HG03039 (cell line): ENCODE measurements around the gene PRMT7.

Source experiments
- ATAC-seq: cut with Tn5 transposase; IDR thresholded peaks from one replicate; pipeline ENCODE4 v1.9.1; 2021; ENCODE audit warnings: mild to moderate bottlenecking, moderate library complexity; ENCODE audit not compliant: unreplicated experiment

The PRMT7 gene

GRCh38 chr16:68300734-68301459 is 9.9 kb upstream of the PRMT7 start:
- no peak for ATAC-seq

DNA sequence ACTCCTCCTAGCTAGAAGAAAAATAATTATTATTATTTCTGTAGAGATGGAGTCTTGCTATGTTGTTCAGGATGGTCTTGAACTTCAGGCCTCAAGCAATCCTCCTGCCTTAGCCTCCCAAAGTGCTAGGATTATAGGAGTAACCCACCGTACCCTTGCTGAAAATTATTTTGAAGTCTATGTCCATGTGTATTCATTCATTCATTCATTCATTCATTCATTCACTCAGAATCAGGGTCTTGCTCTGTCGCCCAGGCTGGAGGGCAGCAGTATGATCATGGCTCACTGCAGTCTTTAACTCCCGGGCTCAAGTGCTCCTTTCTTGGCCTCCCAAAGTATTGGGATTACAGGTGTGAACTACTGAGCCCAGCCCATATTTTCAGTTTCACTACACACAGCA is 4.2 kb upstream of the PRMT7 start:
- ATAC-seq: no peak

GRCh38 chr16:68309799-68310198 is 1.0 kb upstream of the PRMT7 start:
- ATAC-seq: no peak

GRCh38 chr16:68310437-68310773 is 414 bp upstream of the PRMT7 start:
- peak; percentile 29 for ATAC-seq

DNA sequence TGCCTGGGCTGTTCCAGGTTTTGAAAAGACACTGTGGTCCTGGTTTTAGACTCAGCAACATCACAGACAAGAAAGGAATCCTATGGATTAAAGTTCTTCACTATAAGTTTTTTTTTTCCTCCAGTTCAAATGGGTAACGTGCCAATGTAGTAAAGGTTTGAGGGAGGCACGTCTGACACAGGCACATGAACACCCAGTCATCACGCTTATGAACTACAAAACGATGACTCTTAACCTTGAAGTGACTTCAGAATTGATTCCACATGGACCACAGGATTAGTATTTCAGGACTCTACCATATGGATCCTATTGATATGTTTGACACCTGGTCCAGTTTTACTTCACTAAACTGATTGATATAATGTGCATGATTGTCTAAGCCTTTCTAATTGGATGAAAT is 2.3 kb downstream of the PRMT7 start:
- ATAC-seq: no peak

- no peak for ATAC-seq
These were observed 8.5 kb downstream of the PRMT7 start for GRCh38 chr16:68319185-68319908.

DNA sequence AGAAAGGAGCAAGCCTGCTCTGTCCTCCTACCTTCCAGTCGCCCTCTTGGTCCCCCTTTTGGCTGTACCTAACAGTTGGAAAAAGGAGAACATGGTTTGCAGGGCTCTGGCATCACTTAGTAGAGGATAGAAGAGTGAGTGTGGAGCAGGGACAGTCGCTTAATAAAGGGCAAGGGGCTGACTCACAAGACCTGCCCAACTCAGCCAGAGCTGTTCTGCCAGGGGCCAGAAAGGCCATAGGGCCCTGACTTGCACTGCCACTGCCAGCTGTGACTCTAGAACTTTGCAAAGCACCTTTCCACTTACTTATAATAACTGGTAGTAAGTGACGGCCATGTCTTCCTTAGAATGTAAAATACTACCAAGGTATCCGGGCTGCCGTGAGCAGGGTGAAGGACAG is 13.5 kb downstream of the PRMT7 start:
- no peak for ATAC-seq

DNA sequence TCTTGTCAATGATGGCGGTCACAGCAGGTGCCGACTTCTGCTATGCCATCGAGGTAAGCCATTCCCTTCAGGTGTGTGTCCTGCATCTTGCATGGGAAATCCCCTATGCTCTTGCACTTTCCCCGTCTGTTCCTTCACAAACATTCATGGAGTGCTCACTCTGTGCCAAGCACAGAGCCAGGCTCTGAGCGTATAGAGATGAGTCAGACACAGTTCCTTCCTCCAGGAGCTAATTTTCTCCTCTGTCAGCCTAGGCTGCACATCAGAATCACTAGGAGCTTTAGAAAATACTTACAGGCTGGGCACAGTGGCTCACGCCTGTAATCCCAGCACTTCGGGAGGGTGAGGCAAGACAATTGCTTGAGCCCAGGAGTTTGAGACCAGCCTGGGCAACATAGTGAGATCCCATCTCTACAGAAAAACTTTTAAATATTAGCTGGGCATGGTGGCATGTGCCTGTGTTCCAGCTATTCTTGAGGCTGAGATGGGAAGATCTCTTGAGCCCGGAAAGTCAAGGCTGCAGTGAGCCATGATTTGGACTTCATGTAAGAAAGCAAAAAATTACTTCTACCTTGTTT is 14.1 kb downstream of the PRMT7 start:
- no peak for ATAC-seq

DNA sequence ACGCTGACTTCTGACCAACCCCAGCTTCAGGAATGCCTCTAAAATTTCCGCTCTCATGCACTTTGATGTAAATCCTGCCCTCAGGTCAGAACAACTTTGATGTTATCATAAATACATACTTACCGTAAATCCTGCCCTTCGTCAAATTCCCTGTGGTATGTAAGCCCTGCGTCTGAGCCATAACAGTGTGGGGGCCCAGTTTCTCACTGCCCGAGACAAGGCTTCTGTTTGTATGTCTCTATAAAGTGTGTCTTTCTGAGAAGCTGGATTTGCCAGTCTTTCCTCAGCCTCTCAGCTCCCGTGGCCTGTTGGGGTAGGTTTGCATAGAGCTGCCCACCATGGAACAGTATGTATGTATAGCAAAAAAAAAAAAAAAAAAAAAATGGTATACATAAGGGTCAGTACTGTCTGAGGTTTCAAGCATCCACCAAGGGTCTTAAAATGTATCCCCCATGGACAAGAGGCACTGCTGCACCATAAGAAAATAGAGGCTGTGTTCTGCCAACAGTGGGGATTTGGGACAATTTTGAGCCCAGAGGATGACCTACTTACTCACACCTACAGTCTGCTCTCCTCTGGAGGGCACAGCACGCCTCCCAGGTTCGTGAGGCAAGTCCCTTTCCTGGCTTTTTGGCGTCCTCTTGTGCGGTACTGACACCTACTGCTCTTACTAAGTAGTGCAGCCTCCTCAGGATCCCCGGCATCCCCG is 17.5 kb downstream of the PRMT7 start:
- ATAC-seq: no peak

DNA sequence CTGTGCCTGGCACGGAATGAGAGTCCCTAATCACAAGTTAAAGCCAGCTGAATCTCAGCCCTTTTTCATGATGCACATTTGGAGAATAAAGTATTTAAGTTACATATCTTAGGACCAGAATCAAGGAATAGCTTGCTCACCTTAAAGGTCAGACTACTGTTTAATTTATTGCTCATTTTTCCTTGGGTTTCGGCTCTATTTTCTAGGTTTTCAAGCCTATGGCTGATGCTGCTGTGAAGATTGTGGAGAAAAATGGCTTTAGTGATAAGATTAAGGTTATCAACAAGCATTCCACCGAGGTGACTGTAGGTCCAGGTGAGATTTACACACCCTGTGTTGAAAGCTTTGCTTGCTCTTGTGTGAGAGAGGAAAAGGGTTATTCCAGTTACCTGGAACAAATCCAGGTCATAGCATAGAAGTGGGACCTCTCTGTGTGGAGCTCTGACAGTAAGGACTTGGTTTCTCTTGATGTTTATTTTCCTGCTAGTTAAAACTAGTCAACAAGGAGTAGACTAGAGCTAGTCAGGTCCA is 18.1 kb downstream of the PRMT7 start:
- no peak for ATAC-seq

DNA sequence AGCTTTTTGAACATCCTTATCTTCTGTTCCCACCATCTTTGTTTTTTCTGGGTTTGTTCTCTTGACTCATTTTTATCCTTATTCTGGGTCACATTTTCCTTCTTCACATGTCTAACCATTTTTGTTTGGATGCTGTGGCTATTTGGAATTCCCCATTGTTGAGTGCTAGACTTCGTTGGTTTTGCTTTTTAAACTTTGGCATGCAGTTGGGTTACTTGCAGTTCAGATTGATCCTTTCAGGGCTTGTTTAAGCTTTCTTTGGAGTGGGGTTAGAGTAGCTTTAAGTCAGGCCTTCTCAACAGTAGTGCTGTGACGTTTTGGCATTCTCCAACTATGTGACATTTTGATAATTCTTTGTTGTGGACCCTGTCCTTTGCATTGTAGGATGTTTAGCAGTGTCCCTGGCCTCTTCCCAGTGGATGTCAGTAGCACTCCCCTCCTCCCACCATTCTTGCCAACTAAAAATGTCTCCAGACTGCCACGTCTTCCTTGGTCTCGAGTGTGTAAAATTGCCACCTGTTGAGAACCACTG is 21.1 kb downstream of the PRMT7 start:
- ATAC-seq: no peak

DNA sequence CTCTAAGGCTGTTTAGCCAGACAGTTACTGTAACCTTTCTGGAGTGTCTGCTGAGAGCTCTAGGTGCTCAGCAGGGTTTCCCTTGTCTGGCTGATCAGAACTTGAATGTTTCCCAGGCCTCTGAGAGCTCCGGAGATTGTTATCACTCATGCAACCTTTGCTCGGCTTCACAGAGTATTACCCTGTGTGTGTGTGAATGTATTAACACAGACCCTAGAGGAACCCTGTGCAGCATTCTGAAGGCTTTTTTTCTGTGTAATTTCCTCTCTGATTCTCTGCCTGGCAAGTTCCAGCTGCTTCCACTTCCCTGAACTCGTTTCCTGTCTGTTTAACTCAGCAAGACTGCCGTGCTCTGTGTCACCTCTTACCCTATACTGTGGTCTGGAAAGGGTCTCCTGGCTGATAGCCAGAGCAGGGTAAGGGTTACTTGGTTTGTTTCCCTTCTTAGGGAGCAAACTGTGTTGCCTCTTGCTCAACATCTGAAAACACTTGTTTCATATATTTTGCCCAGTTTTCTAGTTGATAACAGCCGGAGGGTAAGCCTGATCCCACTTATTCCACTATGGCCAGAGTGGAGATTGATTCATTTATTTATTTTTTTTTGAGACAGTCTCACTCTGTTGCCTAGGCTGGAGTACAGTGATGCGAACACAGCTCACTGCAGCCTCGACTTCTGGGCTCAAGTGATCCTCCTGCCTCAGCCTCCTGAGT is 21.7 kb downstream of the PRMT7 start:
- ATAC-seq: no peak

DNA sequence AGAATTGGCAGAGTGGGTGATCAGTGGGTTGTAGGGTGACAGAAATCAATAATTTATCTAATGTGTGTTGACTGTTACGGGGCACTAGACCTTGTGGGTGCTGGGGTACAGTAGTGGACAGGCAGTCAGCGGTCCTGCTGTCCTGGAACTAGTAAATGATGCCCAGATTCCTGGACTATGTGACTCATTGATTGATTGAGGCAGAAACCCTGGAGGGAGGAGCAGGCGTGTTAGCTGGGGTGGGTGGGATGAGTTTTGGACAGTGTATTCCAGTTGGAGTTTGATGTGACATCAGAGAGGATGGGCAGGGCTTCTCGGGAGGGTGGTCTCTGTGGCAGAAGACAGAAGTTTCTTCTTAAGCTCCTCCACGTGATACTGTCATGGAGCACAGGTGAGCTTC is 24.4 kb downstream of the PRMT7 start:
- ATAC-seq: no peak

- ATAC-seq: no peak
These were observed 27.7 kb downstream of the PRMT7 start for GRCh38 chr16:68338326-68339119.

- no peak for ATAC-seq
These were observed 28.4 kb downstream of the PRMT7 start for GRCh38 chr16:68339214-68339613.

DNA sequence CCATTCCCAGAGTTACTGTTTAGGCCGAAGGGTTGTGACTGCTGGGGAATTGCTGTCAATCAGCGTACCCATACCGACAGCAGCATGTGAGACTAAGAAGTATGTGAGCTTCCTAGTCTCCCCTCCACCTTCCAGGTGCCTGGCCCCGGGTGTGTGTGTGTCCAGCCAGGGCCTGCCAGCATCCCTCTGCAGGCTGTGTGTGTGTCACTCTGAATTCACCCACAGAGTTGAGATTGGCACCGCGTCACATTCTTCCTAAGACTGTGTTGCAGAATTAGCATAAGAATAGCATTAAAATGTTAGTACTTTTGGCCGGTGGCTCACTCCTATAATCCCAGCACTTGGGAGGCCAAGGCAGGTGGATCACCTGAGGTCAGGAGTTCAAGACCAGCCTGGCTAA is 31.8 kb downstream of the PRMT7 start:
- ATAC-seq: no peak

DNA sequence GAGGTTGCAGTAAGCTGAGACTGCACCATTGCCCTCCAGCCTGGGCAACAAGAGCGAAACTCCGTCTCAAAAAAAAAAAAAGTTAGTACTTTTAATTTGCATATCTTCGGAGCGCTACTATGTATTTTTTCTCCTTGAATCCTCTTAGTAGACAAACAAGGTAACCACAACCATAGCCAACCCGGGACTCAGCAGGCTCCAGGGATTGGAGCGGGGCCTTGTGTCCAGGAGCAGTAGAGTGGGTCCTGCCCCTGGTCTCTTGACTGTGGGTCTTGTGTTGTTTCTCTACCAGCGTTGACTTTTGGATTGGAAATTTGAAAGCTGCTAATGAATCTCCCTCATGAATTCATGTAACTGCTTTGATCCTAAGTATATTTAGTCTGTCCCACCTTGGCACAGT is 32.3 kb downstream of the PRMT7 start:
- no peak for ATAC-seq

- ATAC-seq: no peak
These were observed 33.4 kb downstream of the PRMT7 start for GRCh38 chr16:68344252-68344651.

DNA sequence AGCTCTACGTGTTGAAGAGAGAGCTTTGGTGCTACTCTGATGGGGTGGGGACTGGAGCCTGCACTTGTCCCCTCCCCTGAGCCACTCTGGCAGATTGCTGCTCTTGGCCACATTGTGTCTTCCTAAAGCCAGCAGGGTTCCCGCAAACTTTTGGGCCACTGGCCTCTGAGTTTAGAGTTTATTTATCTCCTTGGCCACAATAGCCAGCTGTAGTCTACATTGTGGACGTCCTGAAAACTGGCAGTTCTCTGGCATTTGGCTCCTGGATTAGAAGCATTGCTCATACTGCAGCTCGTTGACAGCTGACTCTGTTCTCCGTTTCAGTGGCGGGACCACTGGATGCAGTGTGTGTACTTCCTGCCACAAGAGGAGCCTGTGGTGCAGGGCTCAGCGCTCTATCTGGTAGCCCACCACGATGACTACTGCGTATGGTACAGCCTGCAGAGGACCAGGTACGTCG is 34.6 kb downstream of the PRMT7 start:
- ATAC-seq: no peak
